HCT116 (cell line): ENCODE measurements around the gene HSPA12B.
"Not testable (repeated sequence)": the region's sequence is repeated elsewhere in the genome, so short reads cannot be mapped to it uniquely, and the experiment has no call there.

Experiments used
- ATF3 ChIP-seq: IDR thresholded peaks from 2 replicates; pipeline ENCODE4 v1.6.1; 2012
- CEBPB ChIP-seq: IDR thresholded peaks from 2 replicates; pipeline ENCODE4 v1.6.1; 2012; ENCODE audit warnings: low read depth
- EZH2 ChIP-seq: fragments of 200-600 bp; sonication (generic); IDR thresholded peaks from 2 replicates; pipeline ENCODE4 v1.6.1; 2017; ENCODE audit warnings: antibody characterized with exemption, mixed run types
- EZH2phosphoT487 ChIP-seq: fragments of 200-600 bp; IDR thresholded peaks from 2 replicates; pipeline ENCODE4 v1.6.1; 2018; ENCODE audit warnings: antibody characterized with exemption, borderline replicate concordance
- MAX ChIP-seq: IDR thresholded peaks from 2 replicates; pipeline ENCODE4 v1.6.1; 2012
- POLR2A ChIP-seq: IDR thresholded peaks from 2 replicates; pipeline ENCODE4 v1.7.0; 2011; ENCODE audit warnings: borderline replicate concordance; ENCODE audit not compliant: insufficient read depth, insufficient read length; ENCODE audit errors: extremely low read depth
- RAD21 ChIP-seq: IDR thresholded peaks from 2 replicates; pipeline ENCODE4 v1.6.1; 2012; ENCODE audit warnings: low read depth, mild to moderate bottlenecking
- REST ChIP-seq: IDR thresholded peaks from 2 replicates; pipeline ENCODE4 v1.6.1; 2012; ENCODE audit warnings: low read depth
- SIN3A ChIP-seq: IDR thresholded peaks from 2 replicates; pipeline ENCODE4 v1.6.1; 2012; ENCODE audit warnings: low read depth
- ZNF274 ChIP-seq: fragments of 200-500 bp; sonication (Bioruptor generic); IDR thresholded peaks from 2 replicates; pipeline ENCODE4 v1.6.1; 2014; ENCODE audit warnings: mild to moderate bottlenecking, low read depth, low read length, inconsistent platforms
- TF ChIP-seq, protein P1 (sequence below), 3 experiments: fragments of 200-600 bp in 1 of 3; sonication (generic) in 1 of 3; IDR thresholded peaks in 2 of 3; conservative IDR thresholded peaks in 1 of 3; 2 replicates each; pipeline ENCODE4 v1.5.1; 2012 to 2017; ENCODE audit warnings: low read depth in 2 of 3, low read length in 2 of 3, antibody characterized with exemption in 1 of 3, borderline replicate concordance in 1 of 3, control low read depth in 1 of 3, mild to moderate bottlenecking in 1 of 3, mixed read lengths in 1 of 3, mixed run types in 1 of 3, moderate library complexity in 1 of 3; ENCODE audit not compliant: insufficient read depth in 1 of 3

- TF ChIP-seq ZNF274, SIN3A, REST, RAD21, EZH2phosphoT487, MAX, POLR2A, EZH2, CEBPB, ATF3: not testable (repeated sequence)
- TF ChIP-seq, protein P1, sequence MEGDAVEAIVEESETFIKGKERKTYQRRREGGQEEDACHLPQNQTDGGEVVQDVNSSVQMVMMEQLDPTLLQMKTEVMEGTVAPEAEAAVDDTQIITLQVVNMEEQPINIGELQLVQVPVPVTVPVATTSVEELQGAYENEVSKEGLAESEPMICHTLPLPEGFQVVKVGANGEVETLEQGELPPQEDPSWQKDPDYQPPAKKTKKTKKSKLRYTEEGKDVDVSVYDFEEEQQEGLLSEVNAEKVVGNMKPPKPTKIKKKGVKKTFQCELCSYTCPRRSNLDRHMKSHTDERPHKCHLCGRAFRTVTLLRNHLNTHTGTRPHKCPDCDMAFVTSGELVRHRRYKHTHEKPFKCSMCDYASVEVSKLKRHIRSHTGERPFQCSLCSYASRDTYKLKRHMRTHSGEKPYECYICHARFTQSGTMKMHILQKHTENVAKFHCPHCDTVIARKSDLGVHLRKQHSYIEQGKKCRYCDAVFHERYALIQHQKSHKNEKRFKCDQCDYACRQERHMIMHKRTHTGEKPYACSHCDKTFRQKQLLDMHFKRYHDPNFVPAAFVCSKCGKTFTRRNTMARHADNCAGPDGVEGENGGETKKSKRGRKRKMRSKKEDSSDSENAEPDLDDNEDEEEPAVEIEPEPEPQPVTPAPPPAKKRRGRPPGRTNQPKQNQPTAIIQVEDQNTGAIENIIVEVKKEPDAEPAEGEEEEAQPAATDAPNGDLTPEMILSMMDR (IDR thresholded peaks at IDR 0.05 in 2 of 3, conservative IDR thresholded peaks at IDR 0.05 in 1 of 3; ENCODE audit: borderline replicate concordance in 1 of 3, insufficient read depth in 1 of 3, low read depth in 2 of 3, low read length in 2 of 3), result not testable (repeated sequence)
Measured at GRCh38 chr20:3789201-3789600, 56.7 kb downstream of the HSPA12B start.
